NCI-H187 treated with DMSO at 0.1 percent for 48 hours (cell line): ENCODE results near the gene TEDC2.
"Not testable (repeated sequence)": the region's sequence is repeated elsewhere in the genome, so short reads cannot be mapped to it uniquely, and the experiment has no call there.

Source experiments
- DNase-seq: peaks from one replicate; lab custom pipeline; 2025; lab: John Stamatoyannopoulos, UW

Gene TEDC2

GRCh38 chr16:2476345-2476720, 16.4 kb downstream of the TEDC2 start:
- DNase-seq: no peak

DNA sequence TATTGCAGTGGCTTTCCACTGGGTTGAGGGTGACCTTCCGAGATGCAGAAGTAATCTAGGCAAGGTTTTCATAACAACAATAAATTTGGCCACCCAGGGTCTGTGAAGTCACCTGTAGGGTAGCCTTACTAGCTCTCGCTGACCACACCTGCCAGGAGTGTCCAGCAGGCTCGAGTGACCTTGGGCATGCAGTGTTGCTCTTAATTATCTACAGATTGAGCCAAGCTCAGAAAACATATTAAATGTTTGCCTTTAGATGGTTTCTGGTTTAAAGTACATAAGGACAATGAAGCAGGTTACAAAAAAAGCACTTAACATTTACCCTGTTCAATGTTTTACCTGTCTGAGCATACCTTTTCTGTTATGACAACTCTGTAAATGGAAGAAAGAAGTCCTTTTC, 16.8 kb downstream of the TEDC2 start:
- no peak for DNase-seq

DNA sequence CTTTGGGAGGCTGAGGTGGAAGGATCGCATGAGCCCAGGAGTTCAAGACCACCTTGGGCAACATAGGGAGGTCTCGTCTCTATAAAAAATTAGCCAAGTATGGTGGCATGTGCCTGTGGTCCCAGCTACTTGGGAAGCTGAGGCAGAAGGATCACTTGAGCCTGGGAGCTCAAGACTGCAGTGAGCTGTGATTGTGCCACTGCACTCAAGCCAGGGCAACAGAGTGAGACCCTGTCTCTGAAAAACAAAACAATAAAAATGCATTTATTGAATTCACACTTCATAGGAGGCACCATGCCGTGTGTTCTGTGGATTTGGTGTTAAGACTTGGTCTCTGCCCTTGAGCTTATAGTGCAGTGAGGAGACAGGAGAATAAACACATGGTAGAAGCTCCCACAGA, 17.4 kb downstream of the TEDC2 start:
- DNase-seq: no peak

- DNase-seq: no peak
Measured at GRCh38 chr16:2478279-2478678, 18.4 kb downstream of the TEDC2 start.

DNA sequence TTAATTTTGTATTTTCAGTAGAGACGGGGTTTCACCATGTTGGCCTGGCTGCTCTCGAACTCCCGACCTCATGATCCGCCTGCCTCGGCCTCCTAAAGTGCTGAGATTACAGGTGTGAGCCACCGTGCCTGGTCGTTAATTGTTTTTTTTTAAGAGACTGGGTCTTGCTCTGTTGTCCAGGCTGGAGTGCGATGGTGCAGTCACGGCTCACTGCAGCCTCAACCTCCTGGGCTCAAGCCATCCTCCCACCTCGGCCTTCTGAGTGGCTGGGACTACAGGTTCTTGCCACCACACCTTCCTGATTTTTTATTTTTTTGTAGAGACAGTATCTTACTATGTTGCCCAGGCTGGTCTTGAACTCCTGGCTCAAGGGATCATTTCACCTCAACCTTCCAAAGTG, 20.1 kb downstream of the TEDC2 start:
- not testable (repeated sequence) for DNase-seq

GRCh38 chr16:2480948-2481347, 21.0 kb downstream of the TEDC2 start:
- DNase-seq: no peak

- no peak for DNase-seq
Measured at GRCh38 chr16:2481676-2482075, 21.8 kb downstream of the TEDC2 start.

DNA sequence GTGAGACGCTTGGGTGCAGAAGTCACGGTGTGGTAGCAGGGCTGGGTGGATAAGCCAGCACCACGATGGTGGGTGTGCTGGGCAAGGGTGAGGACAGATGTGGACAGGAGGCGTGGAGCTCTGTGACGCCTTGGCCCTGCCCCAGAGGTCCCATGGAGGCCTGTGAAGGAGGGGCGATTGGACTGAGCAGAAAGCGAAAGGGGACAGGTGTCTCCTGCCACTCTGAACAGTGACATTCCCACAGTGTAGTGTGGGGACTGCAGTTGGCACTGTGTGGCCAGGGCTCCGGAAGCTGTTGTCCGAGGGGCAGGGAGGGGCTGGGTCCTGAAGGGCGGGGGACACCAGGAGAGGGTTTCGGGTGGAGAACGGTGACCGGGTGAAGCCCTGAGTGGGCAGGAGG, 22.3 kb downstream of the TEDC2 start:
- DNase-seq: no peak

DNA sequence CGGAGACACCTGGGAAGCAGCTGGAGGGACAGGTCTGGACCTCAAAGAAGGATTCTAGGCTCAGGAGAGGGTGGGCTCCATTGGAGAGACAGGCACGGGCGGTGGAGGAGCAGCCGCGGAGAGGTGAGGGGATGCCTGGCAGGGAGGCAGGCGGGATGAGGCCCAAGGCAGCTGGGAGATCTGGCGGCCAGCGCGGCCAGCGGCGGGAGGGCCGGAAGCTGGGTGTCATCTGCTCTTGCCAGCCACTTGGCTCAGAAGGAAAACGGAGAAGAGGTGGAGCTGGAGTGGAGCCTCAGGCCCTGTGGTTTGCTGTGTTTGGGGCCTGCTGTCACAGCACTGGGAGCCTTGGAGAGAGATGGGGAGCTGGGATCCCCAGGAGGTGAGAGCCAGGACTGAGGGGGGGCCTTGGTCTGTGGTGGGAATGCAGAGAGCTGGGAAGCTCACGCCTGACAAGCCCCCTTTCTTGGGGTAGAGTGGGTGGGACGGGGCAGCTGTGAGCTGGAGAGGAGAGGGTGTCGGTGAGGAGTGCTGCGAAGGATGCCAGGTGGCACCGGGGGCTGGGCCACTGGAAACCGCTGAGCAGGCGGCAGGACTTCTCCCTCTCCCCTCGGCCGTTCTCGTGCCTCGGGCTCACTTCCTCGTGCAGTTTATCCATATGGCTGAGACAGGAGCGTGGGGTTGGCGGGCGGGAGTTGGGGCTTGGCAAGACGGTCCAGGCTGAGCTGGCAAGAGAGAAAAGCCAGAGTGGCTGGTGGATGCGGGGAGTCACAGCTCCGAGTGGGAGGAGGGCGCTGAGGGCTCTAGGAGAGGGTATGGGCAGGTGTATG, 23.0 kb downstream of the TEDC2 start:
- DNase-seq: peak; percentile 55

- DNase-seq: no peak
Measured at GRCh38 chr16:2483939-2484897, 24.3 kb downstream of the TEDC2 start.

DNA sequence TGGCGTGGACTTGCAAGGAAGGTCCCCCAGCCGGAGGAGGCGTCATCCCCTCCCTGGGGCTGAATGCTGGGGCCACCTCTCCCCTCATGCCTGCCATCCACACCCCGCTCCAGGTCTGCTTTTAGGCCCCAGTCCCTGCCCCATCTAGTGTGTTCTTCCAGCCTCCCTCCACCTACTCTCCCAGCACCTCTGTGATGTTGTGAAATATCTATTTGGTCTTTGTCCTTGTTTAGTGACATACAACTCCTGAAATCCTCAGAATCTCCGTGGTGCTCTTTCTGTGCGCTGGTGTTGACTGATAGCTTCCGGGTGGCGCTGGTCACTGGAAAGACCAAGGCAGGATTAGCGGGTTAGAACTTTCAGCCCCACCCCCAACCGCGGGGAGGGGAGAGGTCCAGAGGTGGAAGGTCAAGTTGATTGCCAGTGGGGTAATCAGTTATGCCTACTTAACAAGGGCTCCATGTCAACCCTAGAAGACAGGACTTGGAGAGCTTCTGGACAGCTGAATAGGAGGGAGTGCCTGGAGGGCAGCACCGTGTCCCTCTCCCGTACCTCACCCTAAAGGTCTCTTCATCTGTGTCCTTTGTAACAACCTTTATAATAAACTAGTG, 25.1 kb downstream of the TEDC2 start:
- no peak for DNase-seq

DNA sequence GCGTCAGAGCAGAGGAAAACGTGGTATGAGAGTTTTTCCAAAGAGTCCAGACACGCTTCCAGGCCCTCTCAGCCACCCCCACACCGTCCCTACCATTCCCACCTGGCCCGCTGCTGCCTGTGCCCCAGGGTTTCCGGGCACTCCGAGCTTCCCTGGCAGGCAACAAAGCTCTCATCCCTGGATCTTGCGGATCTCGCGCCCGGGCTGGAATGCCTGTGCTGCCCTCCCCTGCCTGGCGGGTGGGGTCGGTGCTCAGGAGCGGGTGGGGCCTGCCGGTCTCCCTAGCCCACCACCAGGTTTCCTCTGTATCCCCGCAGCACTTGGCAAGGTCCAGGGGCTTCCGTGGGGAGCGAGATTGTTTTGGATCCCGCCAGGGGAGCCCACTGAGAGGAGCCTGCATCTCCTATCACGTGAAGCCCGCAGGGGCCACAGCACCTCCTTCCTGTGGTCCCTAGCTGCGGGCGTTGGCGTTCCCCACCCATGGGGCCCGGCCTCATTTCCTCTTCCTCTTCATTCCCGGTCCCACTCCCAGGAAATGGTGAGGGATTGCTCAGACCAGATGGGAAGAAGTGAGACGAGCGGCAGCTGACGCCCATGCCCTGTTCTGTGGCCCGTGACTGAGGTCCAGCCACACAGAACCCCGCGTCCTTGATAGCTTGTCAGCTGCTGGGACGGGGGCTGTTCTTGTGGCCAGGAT, 26.1 kb downstream of the TEDC2 start:
- no peak for DNase-seq

- DNase-seq: no peak
Measured at GRCh38 chr16:2486645-2487516, 27.0 kb downstream of the TEDC2 start.

GRCh38 chr16:2487517-2487842, 27.6 kb downstream of the TEDC2 start:
- DNase-seq: no peak

DNA sequence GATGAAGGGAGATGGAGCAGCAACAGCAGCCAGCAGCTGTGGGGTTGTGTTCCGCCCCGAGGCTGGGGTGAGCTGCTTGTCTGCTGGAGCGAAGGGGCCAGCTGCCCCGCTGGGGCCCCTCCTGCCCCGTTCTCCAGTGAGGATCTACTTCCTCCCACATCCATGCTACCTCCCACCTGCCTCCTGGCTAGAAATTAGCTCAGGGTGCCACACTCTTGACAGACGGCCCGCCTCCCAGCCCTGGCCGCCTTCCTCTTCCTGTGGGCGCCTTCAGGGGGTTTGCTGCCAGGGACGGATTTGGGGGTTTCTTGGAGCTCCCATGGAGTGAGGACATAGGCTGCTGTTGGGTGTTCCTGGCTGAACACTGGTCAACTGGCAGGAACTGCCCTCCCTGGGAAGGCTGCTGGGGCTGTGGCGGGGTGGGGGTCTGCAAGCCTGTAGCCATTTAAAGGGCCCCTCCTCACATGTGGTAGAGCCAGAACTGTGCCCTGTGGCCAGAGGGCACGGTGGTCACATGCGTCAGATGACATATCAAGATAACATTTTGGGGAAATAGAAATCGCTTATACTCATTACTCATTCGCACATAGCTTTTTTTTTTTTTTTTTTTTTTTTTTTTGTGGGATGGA, 28.1 kb downstream of the TEDC2 start:
- DNase-seq: no peak

GRCh38 chr16:2489581-2489980, 29.7 kb downstream of the TEDC2 start:
- DNase-seq: no peak

- peak; percentile 92 for DNase-seq
Measured at GRCh38 chr16:2490190-2491105, 30.5 kb downstream of the TEDC2 start.

DNA sequence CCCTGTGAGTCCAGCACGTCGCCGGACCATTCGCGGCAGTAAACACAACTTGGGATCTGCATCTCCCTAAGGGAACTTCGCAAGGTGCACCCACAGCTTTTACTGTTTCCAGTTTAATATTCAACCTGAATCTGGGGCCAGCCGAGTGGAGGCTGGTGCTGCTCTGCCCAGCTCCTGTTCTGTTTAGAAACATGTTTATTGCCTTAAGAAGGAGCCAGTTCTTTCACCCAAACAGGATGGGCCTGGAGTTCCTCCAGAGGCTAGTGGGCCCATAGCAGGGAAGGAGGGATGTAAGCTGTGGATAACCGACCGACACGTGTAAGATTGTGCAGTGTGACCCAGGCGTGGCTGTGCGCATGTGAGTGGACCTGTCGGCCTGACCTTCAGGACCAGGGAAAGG, 32.4 kb downstream of the TEDC2 start:
- no peak for DNase-seq

GRCh38 chr16:2493605-2494004, 33.7 kb downstream of the TEDC2 start:
- no peak for DNase-seq

- DNase-seq: no peak
Measured at GRCh38 chr16:2494616-2495015, 34.7 kb downstream of the TEDC2 start.
